Measurements from ENCODE around the gene GPC5.
"Not testable (repeated sequence)": the region's sequence is repeated elsewhere in the genome, so short reads cannot be mapped to it uniquely, and the experiment has no call there.

GPC5 gene

GRCh38 chr13:92463134-92463533, 1064.7 kb downstream of the GPC5 start:
- no peak for DNase-seq (ENCODE audit: low read depth)
- TF ChIP-seq, protein P1, sequence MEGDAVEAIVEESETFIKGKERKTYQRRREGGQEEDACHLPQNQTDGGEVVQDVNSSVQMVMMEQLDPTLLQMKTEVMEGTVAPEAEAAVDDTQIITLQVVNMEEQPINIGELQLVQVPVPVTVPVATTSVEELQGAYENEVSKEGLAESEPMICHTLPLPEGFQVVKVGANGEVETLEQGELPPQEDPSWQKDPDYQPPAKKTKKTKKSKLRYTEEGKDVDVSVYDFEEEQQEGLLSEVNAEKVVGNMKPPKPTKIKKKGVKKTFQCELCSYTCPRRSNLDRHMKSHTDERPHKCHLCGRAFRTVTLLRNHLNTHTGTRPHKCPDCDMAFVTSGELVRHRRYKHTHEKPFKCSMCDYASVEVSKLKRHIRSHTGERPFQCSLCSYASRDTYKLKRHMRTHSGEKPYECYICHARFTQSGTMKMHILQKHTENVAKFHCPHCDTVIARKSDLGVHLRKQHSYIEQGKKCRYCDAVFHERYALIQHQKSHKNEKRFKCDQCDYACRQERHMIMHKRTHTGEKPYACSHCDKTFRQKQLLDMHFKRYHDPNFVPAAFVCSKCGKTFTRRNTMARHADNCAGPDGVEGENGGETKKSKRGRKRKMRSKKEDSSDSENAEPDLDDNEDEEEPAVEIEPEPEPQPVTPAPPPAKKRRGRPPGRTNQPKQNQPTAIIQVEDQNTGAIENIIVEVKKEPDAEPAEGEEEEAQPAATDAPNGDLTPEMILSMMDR (conservative IDR thresholded peaks at IDR 0.05; ENCODE audit: low read depth, low read length): no peak
- no peak overlapping the region for H3K4me3 ChIP-seq (ENCODE audit: low read depth, low read length)

DNA sequence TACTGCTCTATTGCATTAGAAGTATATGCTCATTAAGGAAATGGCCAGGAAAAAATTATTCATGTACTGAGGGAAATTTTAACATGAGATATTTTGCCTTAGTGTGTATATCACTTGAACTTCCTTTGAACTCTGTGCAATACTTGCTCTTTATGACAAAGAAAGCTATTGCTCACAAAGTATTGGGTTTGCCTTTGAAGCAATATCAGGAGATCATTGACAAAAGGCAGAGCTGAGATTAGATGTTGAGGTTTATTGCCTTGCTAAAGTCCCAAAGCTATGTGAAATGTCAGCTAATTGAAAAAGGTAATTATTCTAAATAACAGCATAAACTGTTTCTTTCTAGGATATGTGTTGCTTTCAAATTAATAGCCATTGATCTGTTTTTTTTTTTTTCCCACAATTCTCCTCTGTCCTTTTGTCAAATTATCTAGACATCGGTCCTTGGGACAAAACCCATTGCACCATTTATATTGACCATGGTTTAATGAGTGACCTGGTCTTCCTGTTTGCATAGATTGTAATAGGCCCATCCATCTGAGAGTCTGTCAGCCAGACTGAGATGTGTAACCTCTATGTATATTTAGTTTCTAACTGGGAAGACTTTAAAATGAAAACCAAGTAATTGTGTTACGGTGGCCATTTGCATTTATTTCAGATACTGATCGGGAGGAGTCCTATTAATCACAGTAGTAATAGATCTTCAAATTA, 1075.5 kb downstream of the GPC5 start:
- no peak overlapping the region for H3K4me3 ChIP-seq (ENCODE audit: low read depth, low read length)
- no peak for DNase-seq (ENCODE audit: low read depth)
- TF ChIP-seq, protein P1 (conservative IDR thresholded peaks at IDR 0.05; ENCODE audit: low read depth, low read length): no peak

DNA sequence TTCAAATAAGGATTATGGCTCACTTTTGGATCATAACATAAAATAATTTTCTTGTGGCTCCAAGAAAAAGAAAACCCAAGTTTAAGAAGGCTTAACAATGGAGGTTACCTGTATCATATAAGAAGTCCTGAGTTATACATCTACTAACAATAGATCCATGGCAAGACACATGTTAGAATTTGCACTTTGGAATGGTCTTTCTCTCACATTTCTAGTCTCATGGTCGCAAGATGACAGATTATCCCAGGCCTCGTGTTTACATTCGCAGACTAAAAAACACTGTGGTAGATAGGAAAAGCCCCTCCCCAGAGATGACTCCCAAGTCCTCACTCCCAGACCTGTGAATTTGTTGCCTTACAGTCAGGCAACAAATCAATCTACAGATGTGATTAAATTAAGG, 1082.0 kb downstream of the GPC5 start:
- no peak overlapping the region for H3K4me3 ChIP-seq (ENCODE audit: low read depth, low read length)
- DNase-seq (ENCODE audit: low read depth): no peak
- TF ChIP-seq, protein P1 (conservative IDR thresholded peaks at IDR 0.05; ENCODE audit: low read depth, low read length): no peak

- not testable (repeated sequence) for DNase-seq (ENCODE audit: low read depth); H3K4me3 ChIP-seq (ENCODE audit: low read depth, low read length)
Observed at GRCh38 chr13:92482790-92483189, 1084.4 kb downstream of the GPC5 start.

GRCh38 chr13:92483894-92484293, 1085.5 kb downstream of the GPC5 start:
- TF ChIP-seq, protein P1 (conservative IDR thresholded peaks at IDR 0.05; ENCODE audit: low read depth, low read length): no peak
- no peak for DNase-seq (ENCODE audit: low read depth)
- H3K4me3 ChIP-seq (ENCODE audit: low read depth, low read length): no peak overlapping the region

GRCh38 chr13:92487238-92487637, 1088.8 kb downstream of the GPC5 start:
- DNase-seq (ENCODE audit: low read depth): peak; percentile 14
- TF ChIP-seq, protein P1 (conservative IDR thresholded peaks at IDR 0.05; ENCODE audit: low read depth, low read length): no peak
- no peak overlapping the region for H3K4me3 ChIP-seq (ENCODE audit: low read depth, low read length)

DNA sequence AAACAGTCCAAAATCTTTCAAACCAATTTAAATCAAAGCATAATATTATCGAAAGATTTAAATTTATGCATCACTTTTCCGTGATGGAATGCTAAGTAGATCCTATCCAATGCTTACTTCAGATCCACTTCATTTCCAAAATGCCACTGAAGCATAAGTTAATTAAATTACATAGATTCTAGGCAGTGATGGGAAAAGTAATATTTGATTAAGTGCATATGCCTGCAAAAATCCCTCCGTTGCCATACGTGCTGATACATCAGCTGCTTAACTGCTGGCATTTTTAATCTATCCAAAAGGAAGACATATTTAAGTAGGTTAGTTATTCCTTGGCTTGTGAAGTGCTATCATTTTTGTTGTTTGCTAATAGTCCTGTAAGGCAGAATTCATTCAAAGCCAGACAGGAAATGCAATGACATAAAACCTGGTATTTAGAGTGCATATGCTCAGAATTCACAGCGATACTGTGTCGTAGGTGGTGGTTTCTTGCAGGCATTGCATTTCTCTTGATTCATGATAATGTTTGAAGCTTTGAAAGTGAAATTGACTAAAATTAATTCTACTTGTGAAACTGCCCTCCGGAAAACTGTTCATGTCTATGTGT, 1089.9 kb downstream of the GPC5 start:
- no peak for DNase-seq (ENCODE audit: low read depth)
- TF ChIP-seq, protein P1 (conservative IDR thresholded peaks at IDR 0.05; ENCODE audit: low read depth, low read length): no peak
- H3K4me3 ChIP-seq (ENCODE audit: low read depth, low read length): no peak overlapping the region

Measured in choroid plexus epithelial cell (primary cell).